Activated T-cell treated with anti-CD3 and anti-CD28 coated beads, Interleukin-2, amount 50 U/mL, for 48 hours (primary cell): Measurements from ENCODE around the gene CIAO1.
A peak's percentile ranks its signal among the peaks of the same experiment; 100 is the strongest.
"Not testable (repeated sequence)": the region's sequence is repeated elsewhere in the genome, so short reads cannot be mapped to it uniquely, and the experiment has no call there.

Experiments
- DNase-seq, 2 experiments: peaks; one replicate each; pipeline ENCODE4 v3.0.0-alpha.2; 2020

CIAO1 gene

GRCh38 chr2:96265840-96266679, at the start of gene CIAO1, which contains the start of gene TMEM127:
CIAO1 (plus strand) TSS chr2:96266225; CDS start chr2:96266351, 126 bp downstream.
TMEM127 (minus strand) TSS chr2:96265997; CDS start chr2:96265381, 616 bp downstream.
- peak; percentile 99 for DNase-seq

GRCh38 chr2:96218508-96219131, 47.4 kb upstream of the CIAO1 start:
- no peak for DNase-seq

- not testable (repeated sequence) for DNase-seq
Observed at GRCh38 chr2:96219959-96220358, 46.1 kb upstream of the CIAO1 start.

- not testable (repeated sequence) for DNase-seq
Observed at GRCh38 chr2:96221106-96221505, 44.9 kb upstream of the CIAO1 start.

GRCh38 chr2:96225016-96225533, 41.0 kb upstream of the CIAO1 start:
- no peak for DNase-seq

- DNase-seq, result no peak
Observed at GRCh38 chr2:96231316-96231715, 34.7 kb upstream of the CIAO1 start.

GRCh38 chr2:96233436-96233835, 32.6 kb upstream of the CIAO1 start:
- DNase-seq, result no peak

- DNase-seq, result no peak
Observed at GRCh38 chr2:96233880-96234316, 32.1 kb upstream of the CIAO1 start.

GRCh38 chr2:96236882-96237281, 29.1 kb upstream of the CIAO1 start:
- DNase-seq, result no peak

- no peak for DNase-seq
Observed at GRCh38 chr2:96238266-96238665, 27.8 kb upstream of the CIAO1 start.

- DNase-seq, result no peak
Observed at GRCh38 chr2:96239091-96239490, 26.9 kb upstream of the CIAO1 start.

GRCh38 chr2:96239745-96240264, 26.2 kb upstream of the CIAO1 start:
- DNase-seq, result no peak

- no peak for DNase-seq
Observed at GRCh38 chr2:96240341-96241038, 25.5 kb upstream of the CIAO1 start.

GRCh38 chr2:96241227-96241626, 24.8 kb upstream of the CIAO1 start:
- no peak for DNase-seq

GRCh38 chr2:96241900-96242611, 24.0 kb upstream of the CIAO1 start:
- peak; percentile 67 to 71 for DNase-seq

GRCh38 chr2:96243843-96244242, 22.2 kb upstream of the CIAO1 start:
- no peak for DNase-seq

GRCh38 chr2:96245609-96246390, 20.2 kb upstream of the CIAO1 start:
- no peak for DNase-seq

- DNase-seq, result no peak
Observed at GRCh38 chr2:96247009-96247408, 19.0 kb upstream of the CIAO1 start.

GRCh38 chr2:96247896-96248295, 18.1 kb upstream of the CIAO1 start:
- DNase-seq, result no peak

- DNase-seq, result no peak
Observed at GRCh38 chr2:96248624-96249023, 17.4 kb upstream of the CIAO1 start.

- no peak for DNase-seq
Observed at GRCh38 chr2:96249654-96250053, 16.4 kb upstream of the CIAO1 start.

- no peak for DNase-seq
Observed at GRCh38 chr2:96250188-96250587, 15.8 kb upstream of the CIAO1 start.
